Measurements from ENCODE around the gene SLC37A3.

SLC37A3 gene

DNA sequence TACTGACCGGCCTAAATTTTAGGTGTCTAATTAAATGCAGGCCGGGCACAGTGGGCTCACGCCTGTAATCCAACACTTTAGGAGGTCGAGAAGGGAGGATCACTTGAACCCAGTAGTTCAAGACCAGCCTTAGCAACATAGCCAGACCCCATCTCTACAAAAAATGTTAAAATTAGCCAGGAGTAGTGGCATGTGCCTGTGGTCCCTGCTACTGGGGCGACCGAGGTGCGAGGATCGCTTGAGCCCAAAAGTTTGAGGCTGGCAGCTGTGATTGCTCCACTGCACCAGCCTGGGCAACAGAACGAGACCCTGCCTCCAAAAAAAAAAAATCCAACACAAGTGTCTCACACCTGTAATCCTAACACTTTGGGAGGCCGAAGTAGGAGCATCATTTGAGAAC lies 491 bp upstream of the SLC37A3 start:
- peaks cover 4% of the 10 kb centered on the region for H3K4me1 ChIP-seq (ENCODE audit: control insufficient read depth, low read depth, low read length)

DNA sequence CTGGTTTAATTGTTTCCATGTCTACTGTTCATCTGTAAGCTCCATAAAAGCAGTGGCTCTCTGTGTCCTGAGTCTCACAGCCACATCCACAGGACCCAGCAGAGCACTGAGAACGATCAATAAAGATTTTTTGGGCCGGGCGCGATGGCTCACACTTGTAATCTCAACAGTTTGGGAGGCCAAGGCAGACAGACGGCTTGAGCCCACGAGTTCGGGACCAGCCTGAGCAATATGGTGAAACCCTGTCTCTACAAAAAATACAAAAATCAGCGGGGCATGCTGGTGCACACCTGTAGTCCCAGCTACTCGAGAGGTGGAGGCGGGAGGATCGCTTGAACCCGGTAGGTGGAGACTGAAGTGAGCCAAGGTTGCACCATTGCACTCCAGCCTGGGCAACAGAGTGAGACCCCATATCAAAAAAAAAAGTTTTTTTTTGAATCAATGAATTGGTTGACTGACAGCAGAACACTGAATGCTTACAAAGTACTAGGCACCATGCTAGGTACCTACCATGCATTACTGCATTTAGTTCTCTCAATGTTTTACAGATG lies 4.5 kb downstream of the SLC37A3 start:
- Histone ChIP-seq H3K27ac (ENCODE audit: low read length) (no peak overlapping the region), H3K27me3 (ENCODE audit: control insufficient read depth, insufficient read depth, low read length) (no peaks in the 10 kb centered on the region), H3K9ac (ENCODE audit: low read length) (no peak overlapping the region), H3K4me3 (ENCODE audit: low read length) (no peak overlapping the region), H3K36me3 (ENCODE audit: control insufficient read depth, low read depth, low read length) (no peaks in the 10 kb centered on the region), H3K9me3 (ENCODE audit: control insufficient read depth, low read depth, low read length) (no peaks in the 10 kb centered on the region), H3K4me1 (ENCODE audit: control insufficient read depth, low read depth, low read length) (peaks cover 10% of the 10 kb centered on the region)

More for the DNA sequence above, 491 bp upstream of the SLC37A3 start:
- Histone ChIP-seq H3K27me3 (ENCODE audit: control insufficient read depth, insufficient read depth, low read length) (no peaks in the 10 kb centered on the region), H3K36me3 (ENCODE audit: control insufficient read depth, low read depth, low read length) (no peaks in the 10 kb centered on the region), H3K9ac (ENCODE audit: low read length) (no peak overlapping the region), H3K9me3 (ENCODE audit: control insufficient read depth, low read depth, low read length) (no peaks in the 10 kb centered on the region), H3K4me3 (ENCODE audit: low read length) (no peak overlapping the region), H3K27ac (ENCODE audit: low read length) (no peak overlapping the region)

DNA sequence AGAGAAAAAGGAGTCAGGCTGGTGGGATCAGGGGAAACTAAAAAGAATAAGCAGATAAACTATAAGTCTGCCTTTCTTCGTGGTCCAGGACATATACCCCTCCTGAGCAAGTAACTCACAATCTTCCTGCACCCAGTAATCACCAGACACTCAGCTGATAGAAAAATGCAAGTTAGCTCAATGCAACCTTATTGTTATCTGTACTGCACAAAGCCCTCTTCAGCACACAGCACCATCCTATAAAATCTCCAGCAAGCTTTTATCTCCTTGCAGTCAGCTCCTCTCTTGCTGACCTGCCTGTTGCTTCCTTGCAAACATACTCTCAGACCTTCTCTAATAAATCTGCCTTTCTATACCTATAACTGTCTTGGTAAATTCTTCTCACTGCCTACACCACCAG lies 6.7 kb downstream of the SLC37A3 start:
- H3K9ac ChIP-seq (ENCODE audit: low read length) = no peak overlapping the region
- H3K4me3 ChIP-seq (ENCODE audit: low read length) = no peak overlapping the region
- no peak overlapping the region for H3K27ac ChIP-seq (ENCODE audit: low read length)
- H3K27me3 ChIP-seq (ENCODE audit: control insufficient read depth, insufficient read depth, low read length) = no peaks in the 10 kb centered on the region
- H3K36me3 ChIP-seq (ENCODE audit: control insufficient read depth, low read depth, low read length) = no peaks in the 10 kb centered on the region
- no peaks in the 10 kb centered on the region for H3K9me3 ChIP-seq (ENCODE audit: control insufficient read depth, low read depth, low read length)
- peaks cover 10% of the 10 kb centered on the region for H3K4me1 ChIP-seq (ENCODE audit: control insufficient read depth, low read depth, low read length)

DNA sequence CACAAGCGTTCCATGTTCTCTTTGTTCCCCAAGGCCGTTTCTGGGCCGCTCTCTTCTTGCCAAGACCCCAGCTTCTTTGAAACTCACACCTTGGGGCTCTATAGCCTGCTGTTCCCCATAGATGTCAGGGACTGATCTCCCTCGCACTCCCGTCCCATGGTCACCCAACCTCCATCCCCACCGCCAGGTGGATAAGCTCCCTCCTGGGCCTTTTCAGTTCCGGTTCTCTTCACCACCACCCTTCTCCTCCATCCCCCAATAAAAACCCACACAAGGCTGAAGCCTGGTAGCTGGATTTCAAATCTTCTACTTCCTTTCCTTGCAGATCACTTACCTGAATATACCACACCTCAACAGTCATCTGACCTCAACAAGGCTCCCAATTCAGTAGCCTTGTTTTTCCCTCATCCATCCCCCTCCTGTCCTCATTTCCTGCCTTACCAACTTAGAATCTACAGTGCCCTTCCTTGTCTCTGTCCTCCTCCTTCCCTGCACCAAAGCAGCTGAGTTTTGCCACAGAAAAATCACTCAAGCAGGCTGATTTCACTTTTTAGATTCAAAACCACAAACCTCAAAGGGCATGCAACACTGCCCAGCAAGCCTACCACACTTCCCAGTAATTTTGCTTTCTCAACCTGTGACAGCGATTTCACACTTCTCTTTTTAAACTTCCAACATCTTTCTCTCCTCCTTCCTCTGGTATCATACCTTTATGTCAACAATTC lies 7.7 kb downstream of the SLC37A3 start:
- peaks cover 10% of the 10 kb centered on the region for H3K4me1 ChIP-seq (ENCODE audit: control insufficient read depth, low read depth, low read length)
- H3K4me3 ChIP-seq (ENCODE audit: low read length) = no peak overlapping the region
- no peaks in the 10 kb centered on the region for H3K9me3 ChIP-seq (ENCODE audit: control insufficient read depth, low read depth, low read length)
- no peaks in the 10 kb centered on the region for H3K27me3 ChIP-seq (ENCODE audit: control insufficient read depth, insufficient read depth, low read length)
- no peaks in the 10 kb centered on the region for H3K36me3 ChIP-seq (ENCODE audit: control insufficient read depth, low read depth, low read length)
- no peak overlapping the region for H3K9ac ChIP-seq (ENCODE audit: low read length)
- H3K27ac ChIP-seq (ENCODE audit: low read length) = no peak overlapping the region

DNA sequence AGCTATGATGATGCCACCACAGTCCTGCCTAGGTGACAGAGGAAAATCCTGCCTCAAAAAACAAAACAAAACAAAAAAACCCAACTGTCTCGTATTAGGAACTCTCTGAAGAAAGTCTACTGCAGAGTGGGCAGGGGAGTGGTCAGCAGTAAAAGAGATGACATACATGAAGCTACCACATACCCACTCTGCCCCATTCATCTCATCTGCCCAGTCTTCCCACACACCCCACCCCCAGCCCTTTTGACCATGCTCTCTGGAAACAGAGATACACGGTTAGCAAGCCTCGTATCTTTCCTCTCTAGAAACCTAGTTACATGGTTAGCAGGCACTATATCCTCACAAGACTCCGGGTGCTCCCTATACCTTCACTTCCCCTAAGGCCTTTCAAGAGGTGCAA lies 8.3 kb downstream of the SLC37A3 start:
- peaks cover 10% of the 10 kb centered on the region for H3K4me1 ChIP-seq (ENCODE audit: control insufficient read depth, low read depth, low read length)
- no peak overlapping the region for H3K4me3 ChIP-seq (ENCODE audit: low read length)
- H3K27me3 ChIP-seq (ENCODE audit: control insufficient read depth, insufficient read depth, low read length) = no peaks in the 10 kb centered on the region
- H3K27ac ChIP-seq (ENCODE audit: low read length) = no peak overlapping the region
- H3K36me3 ChIP-seq (ENCODE audit: control insufficient read depth, low read depth, low read length) = no peaks in the 10 kb centered on the region
- no peaks in the 10 kb centered on the region for H3K9me3 ChIP-seq (ENCODE audit: control insufficient read depth, low read depth, low read length)
- H3K9ac ChIP-seq (ENCODE audit: low read length) = no peak overlapping the region

DNA sequence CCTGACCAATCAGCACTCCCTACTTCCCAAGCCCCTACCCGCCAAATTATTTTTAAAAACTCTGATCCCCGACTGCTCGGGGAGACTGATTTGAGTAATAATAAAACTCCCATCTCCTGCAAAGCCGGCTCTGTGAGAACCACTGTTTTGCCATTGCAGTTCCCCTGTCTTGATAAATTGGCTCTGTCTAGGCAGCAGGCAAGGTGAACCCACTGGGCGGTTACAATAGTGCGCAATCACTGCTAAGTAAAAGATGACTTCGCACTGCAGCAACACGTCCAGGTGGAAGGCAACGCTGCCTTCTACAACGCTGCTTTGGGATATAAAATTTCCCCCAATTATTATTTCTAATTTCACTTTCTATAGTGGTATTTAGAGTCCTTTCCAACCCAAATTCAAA lies 8.9 kb downstream of the SLC37A3 start:
- Histone ChIP-seq H3K4me3 (ENCODE audit: low read length) (no peak overlapping the region), H3K9me3 (ENCODE audit: control insufficient read depth, low read depth, low read length) (no peaks in the 10 kb centered on the region), H3K27me3 (ENCODE audit: control insufficient read depth, insufficient read depth, low read length) (no peaks in the 10 kb centered on the region), H3K36me3 (ENCODE audit: control insufficient read depth, low read depth, low read length) (no peaks in the 10 kb centered on the region), H3K9ac (ENCODE audit: low read length) (no peak overlapping the region), H3K4me1 (ENCODE audit: control insufficient read depth, low read depth, low read length) (peaks cover 10% of the 10 kb centered on the region), H3K27ac (ENCODE audit: low read length) (no peak overlapping the region)

DNA sequence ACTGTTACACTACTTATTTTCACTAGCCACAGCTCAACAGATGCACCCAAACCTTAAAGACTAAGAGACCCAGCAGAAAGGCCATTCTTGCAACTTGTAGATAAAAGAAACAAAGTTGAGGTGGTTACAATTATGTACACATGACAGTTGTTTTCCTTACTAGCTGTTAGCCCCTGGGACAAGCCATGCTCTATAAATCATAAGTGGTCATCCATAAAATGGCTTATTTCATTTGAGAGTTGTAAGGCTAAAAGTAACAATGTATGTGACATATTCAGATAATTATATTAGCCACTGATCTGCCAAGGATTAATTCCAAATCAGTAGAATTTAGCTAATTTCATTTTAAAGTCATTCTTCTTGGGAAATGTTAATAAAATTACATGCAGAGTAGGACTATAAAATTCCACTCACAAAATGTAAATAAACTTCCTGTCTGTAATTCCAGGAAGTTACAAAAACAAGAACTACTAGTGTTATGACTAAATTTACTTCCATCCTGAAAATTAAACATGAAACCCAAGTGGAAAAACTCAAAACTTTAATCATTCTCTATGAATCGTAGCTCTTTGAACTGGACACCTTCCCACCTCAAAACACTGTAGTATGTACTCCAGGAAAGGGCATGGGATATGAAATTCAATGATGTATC lies 13.3 kb downstream of the SLC37A3 start:
- Histone ChIP-seq H3K4me1 (ENCODE audit: control insufficient read depth, low read depth, low read length) (no peaks in the 10 kb centered on the region), H3K4me3 (ENCODE audit: low read length) (no peak overlapping the region), H3K27ac (ENCODE audit: low read length) (no peak overlapping the region), H3K36me3 (ENCODE audit: control insufficient read depth, low read depth, low read length) (peaks cover 17% of the 10 kb centered on the region), H3K9ac (ENCODE audit: low read length) (no peak overlapping the region), H3K27me3 (ENCODE audit: control insufficient read depth, insufficient read depth, low read length) (no peaks in the 10 kb centered on the region), H3K9me3 (ENCODE audit: control insufficient read depth, low read depth, low read length) (no peaks in the 10 kb centered on the region)

DNA sequence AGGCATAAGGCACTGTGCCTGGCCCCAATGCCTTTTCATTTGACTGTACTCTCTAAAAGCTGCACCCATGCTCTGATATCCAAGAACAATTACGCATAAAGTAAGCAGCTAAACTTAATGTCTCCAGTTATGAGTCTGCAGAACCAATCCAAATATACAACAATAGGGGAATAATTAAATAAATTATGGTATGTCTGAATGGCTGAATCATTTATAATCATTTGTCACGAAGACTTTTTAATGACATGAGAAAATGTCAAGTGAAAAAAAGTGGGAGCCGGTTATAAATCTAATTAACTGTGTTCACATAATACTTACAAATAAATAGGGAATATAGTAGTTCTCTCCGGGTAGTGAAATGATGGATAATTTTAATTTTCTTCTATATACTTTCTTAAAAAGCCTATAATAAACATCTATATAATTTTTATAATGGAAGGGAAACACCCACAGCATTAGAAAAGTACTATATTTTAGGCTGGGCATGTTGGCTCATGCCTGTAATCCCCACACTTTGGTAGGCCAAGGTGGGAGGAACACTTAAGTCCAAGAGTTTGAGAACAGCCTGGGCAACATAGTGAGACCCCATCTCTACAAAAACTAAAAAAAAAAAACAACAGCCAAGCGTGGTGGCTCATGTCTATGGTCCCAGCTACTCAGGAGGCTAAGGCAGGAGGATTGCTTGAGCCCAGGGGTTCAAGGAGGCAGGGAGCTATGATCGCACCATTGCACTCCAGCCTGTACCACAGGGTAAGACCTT lies 14.2 kb downstream of the SLC37A3 start:
- no peaks in the 10 kb centered on the region for H3K4me1 ChIP-seq (ENCODE audit: control insufficient read depth, low read depth, low read length)
- H3K27ac ChIP-seq (ENCODE audit: low read length) = no peak overlapping the region
- no peaks in the 10 kb centered on the region for H3K27me3 ChIP-seq (ENCODE audit: control insufficient read depth, insufficient read depth, low read length)
- H3K9ac ChIP-seq (ENCODE audit: low read length) = no peak overlapping the region
- H3K4me3 ChIP-seq (ENCODE audit: low read length) = no peak overlapping the region
- peaks cover 24% of the 10 kb centered on the region for H3K36me3 ChIP-seq (ENCODE audit: control insufficient read depth, low read depth, low read length)
- no peaks in the 10 kb centered on the region for H3K9me3 ChIP-seq (ENCODE audit: control insufficient read depth, low read depth, low read length)

DNA sequence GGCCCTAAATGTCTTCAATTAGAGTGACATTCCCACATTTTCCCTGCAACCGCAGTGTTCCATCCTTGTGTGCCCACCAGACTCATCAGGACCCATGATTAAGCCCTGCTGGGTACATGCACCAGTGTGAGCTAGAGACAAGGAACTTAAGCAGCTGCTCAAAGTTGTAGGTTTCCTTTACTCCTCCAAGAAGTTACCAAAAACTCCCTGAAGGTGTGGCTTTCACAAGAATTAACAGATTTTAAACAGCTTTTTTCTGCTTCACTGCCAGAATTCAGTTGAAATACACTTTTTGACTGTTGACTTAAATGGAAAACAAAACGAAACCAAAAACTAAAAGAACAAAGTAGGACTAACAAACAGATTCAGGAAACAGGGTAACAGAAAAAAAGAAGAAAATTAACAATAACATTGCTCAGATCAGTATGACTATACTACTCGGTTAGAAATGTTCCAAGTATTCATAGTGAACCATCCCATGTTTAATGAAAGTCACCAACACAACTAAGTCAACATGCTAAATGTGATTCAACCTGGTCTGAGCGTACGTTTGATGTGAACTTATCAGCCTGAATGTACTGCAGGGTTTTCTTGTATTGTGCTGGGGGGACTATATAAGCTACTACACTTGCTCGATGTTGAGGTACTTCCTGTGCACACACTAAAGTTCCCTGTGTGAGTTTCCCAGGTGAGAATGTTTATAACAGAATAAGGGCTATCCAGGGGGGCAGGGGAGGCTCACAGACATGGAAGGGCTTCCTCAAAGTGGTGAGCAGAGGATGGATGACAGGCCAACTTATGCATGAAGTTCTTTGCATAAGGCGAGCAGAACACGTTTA lies 22.2 kb downstream of the SLC37A3 start:
- Histone ChIP-seq H3K4me1 (ENCODE audit: control insufficient read depth, low read depth, low read length) (no peaks in the 10 kb centered on the region), H3K36me3 (ENCODE audit: control insufficient read depth, low read depth, low read length) (peaks cover 19% of the 10 kb centered on the region), H3K27ac (ENCODE audit: low read length) (no peak overlapping the region), H3K9me3 (ENCODE audit: control insufficient read depth, low read depth, low read length) (no peaks in the 10 kb centered on the region), H3K9ac (ENCODE audit: low read length) (no peak overlapping the region), H3K4me3 (ENCODE audit: low read length) (no peak overlapping the region), H3K27me3 (ENCODE audit: control insufficient read depth, insufficient read depth, low read length) (no peaks in the 10 kb centered on the region)

DNA sequence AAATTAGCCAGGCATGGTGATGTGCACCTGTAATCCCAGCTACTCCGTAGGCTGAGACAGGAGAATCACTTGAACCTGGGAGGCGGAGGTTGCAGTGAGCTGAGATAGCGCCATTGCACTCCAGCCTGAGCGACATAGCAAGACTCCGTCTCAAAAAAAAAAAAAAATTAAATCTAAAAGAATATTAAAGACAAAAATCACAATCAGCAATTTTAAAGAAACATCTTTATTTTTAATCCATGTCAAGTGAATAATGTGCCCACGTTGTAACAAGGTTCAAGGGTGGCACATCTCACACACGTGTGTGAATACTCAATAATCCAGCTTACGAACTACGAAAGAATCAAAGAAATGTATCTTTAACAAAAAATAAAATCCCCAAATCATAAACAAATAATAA lies 23.0 kb downstream of the SLC37A3 start:
- no peaks in the 10 kb centered on the region for H3K4me1 ChIP-seq (ENCODE audit: control insufficient read depth, low read depth, low read length)
- no peak overlapping the region for H3K4me3 ChIP-seq (ENCODE audit: low read length)
- no peak overlapping the region for H3K27ac ChIP-seq (ENCODE audit: low read length)
- H3K36me3 ChIP-seq (ENCODE audit: control insufficient read depth, low read depth, low read length) = peaks cover 16% of the 10 kb centered on the region
- no peak overlapping the region for H3K9ac ChIP-seq (ENCODE audit: low read length)
- H3K9me3 ChIP-seq (ENCODE audit: control insufficient read depth, low read depth, low read length) = no peaks in the 10 kb centered on the region
- no peaks in the 10 kb centered on the region for H3K27me3 ChIP-seq (ENCODE audit: control insufficient read depth, insufficient read depth, low read length)

DNA sequence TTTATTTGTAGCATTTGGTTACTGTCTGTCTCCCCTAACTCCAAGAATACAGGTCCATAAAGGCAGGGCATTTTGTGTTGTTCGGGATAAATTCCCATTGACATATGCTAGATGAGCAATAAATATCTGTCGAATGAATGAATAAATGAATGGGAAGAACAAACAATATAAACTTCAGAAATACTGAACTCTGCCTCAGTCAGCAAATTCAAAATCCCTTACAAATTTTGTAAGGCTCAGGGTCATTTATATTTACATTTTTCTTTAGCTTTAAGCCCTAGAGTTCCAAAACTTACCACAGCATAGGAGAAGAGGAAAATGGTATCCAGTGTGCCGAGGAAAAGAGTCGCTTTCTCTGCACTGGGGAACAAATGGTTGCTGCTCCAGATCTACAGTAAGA lies 29.0 kb downstream of the SLC37A3 start:
- Histone ChIP-seq H3K27ac (ENCODE audit: low read length) (no peak overlapping the region), H3K36me3 (ENCODE audit: control insufficient read depth, low read depth, low read length) (peaks cover 9% of the 10 kb centered on the region), H3K9ac (ENCODE audit: low read length) (no peak overlapping the region), H3K27me3 (ENCODE audit: control insufficient read depth, insufficient read depth, low read length) (no peaks in the 10 kb centered on the region), H3K9me3 (ENCODE audit: control insufficient read depth, low read depth, low read length) (no peaks in the 10 kb centered on the region), H3K4me1 (ENCODE audit: control insufficient read depth, low read depth, low read length) (no peaks in the 10 kb centered on the region), H3K4me3 (ENCODE audit: low read length) (no peak overlapping the region)

Measured in iPS-18a (cell line).